Measurements from ENCODE around the gene LHX6. TPM values are rescaled to one million over a fixed set of nuclear protein-coding genes. Genes with fewer than 3 reads are reported as not detected.

LHX6 gene
- total RNA-seq, 4 donors from 2014 or later: 2.5 to 15.0 (median 6.5) TPM

- TF ChIP-seq CTCF (IDR thresholded peaks at IDR 0.05) (no peak), POLR2A (IDR thresholded peaks at IDR 0.05) (no peak), EP300 (IDR thresholded peaks at IDR 0.05) (no peak)
- no peak for DNase-seq (ENCODE audit: low spot score in 2 of 2)
Measured at GRCh38 chr9:122236681-122237080, 7.9 kb upstream of the LHX6 start.

DNA sequence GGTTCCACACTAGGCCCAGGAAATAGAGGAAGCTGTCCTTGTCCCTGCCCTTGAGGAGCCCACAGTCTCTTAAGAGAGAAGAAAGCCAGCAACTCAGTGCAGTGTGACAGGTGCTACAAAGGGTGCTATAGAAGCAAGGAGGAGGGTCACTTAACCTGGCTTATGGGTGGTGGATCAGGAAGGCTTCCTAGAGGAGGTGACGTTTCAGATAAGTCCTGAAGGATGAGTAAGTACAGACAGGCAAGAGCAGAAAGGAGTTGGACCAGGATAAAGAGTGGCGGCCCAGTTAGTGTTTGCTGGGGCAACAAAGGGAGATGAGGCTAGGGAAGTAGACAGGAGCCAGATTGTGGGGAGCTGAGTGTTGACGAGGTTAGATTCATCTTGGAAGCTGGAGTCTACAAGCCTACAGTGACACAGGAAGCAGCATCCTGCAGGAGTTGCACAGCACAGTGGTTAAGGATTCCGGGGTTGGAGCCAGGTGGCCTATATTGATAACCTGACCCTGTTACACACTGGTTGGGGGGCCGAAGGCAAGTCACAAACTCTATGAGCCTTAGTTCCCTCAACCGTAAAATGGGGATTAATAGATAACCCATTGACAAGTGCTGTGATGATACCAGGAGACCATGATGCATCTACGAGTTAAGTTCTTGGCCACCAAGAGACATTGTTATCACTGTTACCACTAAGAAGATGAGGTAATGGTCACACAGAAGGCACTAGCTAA, 5.4 kb upstream of the LHX6 start:
- TF ChIP-seq EP300 (IDR thresholded peaks at IDR 0.05) (no peak), CTCF (IDR thresholded peaks at IDR 0.05) (no peak), POLR2A (IDR thresholded peaks at IDR 0.05) (no peak)
- Histone ChIP-seq H3K27me3 (peaks cover 4 to 39% of the 10 kb centered on the region in 2 donors), H3K36me3 (peaks cover 0 to 10% (median 0%) of the 10 kb centered on the region in 3 donors), H3K9me3 (no peaks in the 10 kb centered on the region), H3K4me1 (peaks cover 0 to under 1% (median 0%) of the 10 kb centered on the region in 4 donors), H3K27ac (no peak overlapping the region), H3K4me3 (no peak overlapping the region)
- DNase-seq (ENCODE audit: low spot score in 2 of 2): no peak
- WGBS, 2 donors: 86% methylated on average over 7 of the region's 7 CpGs

More at GRCh38 chr9:122236681-122237080, 7.9 kb upstream of the LHX6 start:
- Histone ChIP-seq H3K9me3 (no peaks in the 10 kb centered on the region), H3K27me3 (peaks cover 0 to 14% of the 10 kb centered on the region in 2 donors), H3K36me3 (peaks cover 0 to 35% (median 6%) of the 10 kb centered on the region in 3 donors), H3K4me1 (no peaks in the 10 kb centered on the region), H3K27ac (no peak overlapping the region), H3K4me3 (no peak overlapping the region)
- WGBS, 2 donors: 76 to 78% methylated on average over 10 of the region's 10 CpGs

GRCh38 chr9:122232796-122233306, 4.1 kb upstream of the LHX6 start:
- TF ChIP-seq CTCF (IDR thresholded peaks at IDR 0.05) (no peak), POLR2A (IDR thresholded peaks at IDR 0.05) (no peak), EP300 (IDR thresholded peaks at IDR 0.05) (no peak)
- 60 to 64% methylated on average over 6 of the region's 6 CpGs for WGBS, 2 donors
- DNase-seq (ENCODE audit: low spot score in 2 of 2): no peak
- Histone ChIP-seq H3K36me3 (no peaks in the 10 kb centered on the region), H3K27ac (no peak overlapping the region), H3K27me3 (peaks cover 4 to 50% of the 10 kb centered on the region in 2 donors), H3K9me3 (no peaks in the 10 kb centered on the region), H3K4me1 (peaks cover 0 to 14% (median 7%) of the 10 kb centered on the region in 4 donors), H3K4me3 (no peak overlapping the region)

GRCh38 chr9:122229485-122229837, 704 bp upstream of the LHX6 start:
- 51 to 53% methylated on average over 4 of the region's 4 CpGs for WGBS, 2 donors
- TF ChIP-seq CTCF (IDR thresholded peaks at IDR 0.05): no peak
- no peak for TF ChIP-seq POLR2A (IDR thresholded peaks at IDR 0.05)
- TF ChIP-seq EP300 (IDR thresholded peaks at IDR 0.05): no peak
- peaks cover 0 to 36% (median 12%) of the 10 kb centered on the region in 4 donors for H3K4me1 ChIP-seq
- no peaks in the 10 kb centered on the region for H3K36me3 ChIP-seq
- no peaks in the 10 kb centered on the region for H3K9me3 ChIP-seq
- H3K27me3 ChIP-seq: peaks cover 4 to 84% of the 10 kb centered on the region in 2 donors
- H3K4me3 ChIP-seq: no peak overlapping the region
- no peak overlapping the region for H3K27ac ChIP-seq
- no peak for DNase-seq (ENCODE audit: low spot score in 2 of 2)

- no peak for DNase-seq (ENCODE audit: low spot score in 2 of 2)
- no peaks in the 10 kb centered on the region for H3K9me3 ChIP-seq
- H3K4me1 ChIP-seq: peaks cover 0 to 41% (median 12%) of the 10 kb centered on the region in 4 donors
- no peaks in the 10 kb centered on the region for H3K36me3 ChIP-seq
- H3K27ac ChIP-seq: peak overlapping the region in 1 of 4 donors; percentile 58
- 2% methylated on average over 33 to 38 of the region's 38 CpGs for WGBS, 2 donors
- TF ChIP-seq CTCF (IDR thresholded peaks at IDR 0.05): no peak
- TF ChIP-seq EP300 (IDR thresholded peaks at IDR 0.05): no peak
- no peak for TF ChIP-seq POLR2A (IDR thresholded peaks at IDR 0.05)
- peak overlapping the region; percentile 20 to 51 (median 32) for H3K4me3 ChIP-seq
- H3K27me3 ChIP-seq: peaks cover 4 to 96% of the 10 kb centered on the region in 2 donors
Measured at GRCh38 chr9:122228191-122228567, 578 bp downstream of the LHX6 start.

Data from tibial nerve (tissue), 4 donors.